ENCODE results near the gene SUFU. TPM values are rescaled to one million over a fixed set of nuclear protein-coding genes. Genes with fewer than 3 reads are reported as not detected.
A peak's percentile ranks its signal among the peaks of the same experiment; 100 is the strongest.

The SUFU gene
- total RNA-seq, 1 donor from 2014 or later: 19.9 TPM

DNA sequence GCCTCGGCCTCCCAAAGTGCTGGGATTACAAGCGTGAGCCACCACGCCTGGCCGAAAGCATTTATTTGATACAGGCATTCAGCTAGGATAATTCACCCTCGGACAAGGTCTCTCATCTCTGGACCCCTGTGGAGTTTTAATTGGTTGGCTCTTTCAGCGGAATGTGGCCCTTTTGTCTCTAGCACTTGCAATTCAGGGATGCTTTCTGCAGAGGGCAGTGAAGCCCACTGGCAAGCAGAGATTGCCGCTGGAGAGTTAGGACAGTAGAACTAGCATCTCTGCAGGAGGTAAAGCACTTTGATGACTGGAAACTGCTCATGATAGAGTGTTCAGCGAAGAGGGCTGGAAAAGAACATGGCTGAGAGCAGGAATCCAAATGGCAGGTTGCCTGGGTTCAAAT lies 62.0 kb downstream of the SUFU start:
- Mint-ChIP-seq H3K27me3 (ENCODE audit: unreplicated experiment) (peaks cover 4% of the 10 kb centered on the region), H3K27ac (ENCODE audit: unreplicated experiment) (no peak overlapping the region), H3K4me1 (ENCODE audit: low read depth, unreplicated experiment) (peaks cover 12% of the 10 kb centered on the region), H3K4me3 (ENCODE audit: unreplicated experiment) (no peak overlapping the region), H3K36me3 (ENCODE audit: unreplicated experiment) (no peaks in the 10 kb centered on the region), H3K9me3 (ENCODE audit: unreplicated experiment) (no peaks in the 10 kb centered on the region)
- TF ChIP-seq, protein P1, sequence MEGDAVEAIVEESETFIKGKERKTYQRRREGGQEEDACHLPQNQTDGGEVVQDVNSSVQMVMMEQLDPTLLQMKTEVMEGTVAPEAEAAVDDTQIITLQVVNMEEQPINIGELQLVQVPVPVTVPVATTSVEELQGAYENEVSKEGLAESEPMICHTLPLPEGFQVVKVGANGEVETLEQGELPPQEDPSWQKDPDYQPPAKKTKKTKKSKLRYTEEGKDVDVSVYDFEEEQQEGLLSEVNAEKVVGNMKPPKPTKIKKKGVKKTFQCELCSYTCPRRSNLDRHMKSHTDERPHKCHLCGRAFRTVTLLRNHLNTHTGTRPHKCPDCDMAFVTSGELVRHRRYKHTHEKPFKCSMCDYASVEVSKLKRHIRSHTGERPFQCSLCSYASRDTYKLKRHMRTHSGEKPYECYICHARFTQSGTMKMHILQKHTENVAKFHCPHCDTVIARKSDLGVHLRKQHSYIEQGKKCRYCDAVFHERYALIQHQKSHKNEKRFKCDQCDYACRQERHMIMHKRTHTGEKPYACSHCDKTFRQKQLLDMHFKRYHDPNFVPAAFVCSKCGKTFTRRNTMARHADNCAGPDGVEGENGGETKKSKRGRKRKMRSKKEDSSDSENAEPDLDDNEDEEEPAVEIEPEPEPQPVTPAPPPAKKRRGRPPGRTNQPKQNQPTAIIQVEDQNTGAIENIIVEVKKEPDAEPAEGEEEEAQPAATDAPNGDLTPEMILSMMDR (IDR thresholded peaks at IDR 0.05; ENCODE audit: partially characterized antibody, unreplicated experiment): no peak
- no peak for DNase-seq

DNA sequence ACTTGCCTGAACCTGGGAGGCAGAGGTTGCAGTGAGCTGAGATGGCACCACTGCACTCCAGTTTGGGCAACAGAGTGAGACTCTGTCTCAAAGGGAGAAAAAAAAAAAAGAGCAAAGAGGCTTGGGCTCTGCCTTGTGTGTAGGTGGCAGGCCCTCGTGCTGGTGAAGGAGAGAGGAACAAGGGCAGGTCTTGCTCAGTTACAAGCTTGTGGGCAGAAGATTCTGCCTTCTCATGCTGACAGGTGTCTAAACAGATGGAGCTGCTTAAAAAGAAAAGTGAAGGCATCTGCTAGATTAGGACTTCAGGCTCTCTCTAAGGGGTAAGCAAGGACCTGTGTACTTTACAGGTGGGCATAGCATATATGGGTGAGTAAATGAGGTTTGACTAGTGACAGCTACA lies 75.0 kb downstream of the SUFU start:
- Mint-ChIP-seq H3K4me3 (ENCODE audit: unreplicated experiment) (no peak overlapping the region), H3K27me3 (ENCODE audit: unreplicated experiment) (no peaks in the 10 kb centered on the region), H3K36me3 (ENCODE audit: unreplicated experiment) (no peaks in the 10 kb centered on the region), H3K4me1 (ENCODE audit: low read depth, unreplicated experiment) (peaks cover 19% of the 10 kb centered on the region), H3K9me3 (ENCODE audit: unreplicated experiment) (peaks cover 3% of the 10 kb centered on the region), H3K27ac (ENCODE audit: unreplicated experiment) (no peak overlapping the region)
- TF ChIP-seq, protein P1 (IDR thresholded peaks at IDR 0.05; ENCODE audit: partially characterized antibody, unreplicated experiment): no peak
- DNase-seq: no peak

DNA sequence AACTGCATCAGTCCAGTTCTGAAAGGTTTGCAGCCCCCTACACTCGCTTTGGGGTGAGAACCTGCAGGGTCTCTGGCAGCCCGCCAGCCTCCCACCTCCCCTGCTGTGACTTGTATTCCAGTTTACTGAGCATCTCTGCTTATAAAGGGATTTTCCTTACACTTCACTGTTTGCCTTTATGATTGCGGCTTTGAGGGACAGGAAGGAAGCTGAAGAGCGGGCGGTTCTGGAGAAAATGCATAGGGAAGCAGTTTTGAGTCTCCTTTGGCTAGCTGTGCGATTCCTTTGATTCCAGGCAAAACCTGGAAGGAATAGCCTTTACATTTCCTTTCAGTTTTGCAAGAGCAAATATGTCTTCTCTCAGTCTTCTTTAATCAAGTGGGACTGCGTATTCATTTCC lies 75.6 kb downstream of the SUFU start:
- no peaks in the 10 kb centered on the region for H3K27me3 Mint-ChIP-seq (ENCODE audit: unreplicated experiment)
- H3K27ac Mint-ChIP-seq (ENCODE audit: unreplicated experiment): no peak overlapping the region
- H3K36me3 Mint-ChIP-seq (ENCODE audit: unreplicated experiment): no peaks in the 10 kb centered on the region
- H3K4me3 Mint-ChIP-seq (ENCODE audit: unreplicated experiment): no peak overlapping the region
- no peak for DNase-seq
- H3K4me1 Mint-ChIP-seq (ENCODE audit: low read depth, unreplicated experiment): peaks cover 19% of the 10 kb centered on the region
- peaks cover 4% of the 10 kb centered on the region for H3K9me3 Mint-ChIP-seq (ENCODE audit: unreplicated experiment)
- TF ChIP-seq, protein P1 (IDR thresholded peaks at IDR 0.05; ENCODE audit: partially characterized antibody, unreplicated experiment): no peak

DNA sequence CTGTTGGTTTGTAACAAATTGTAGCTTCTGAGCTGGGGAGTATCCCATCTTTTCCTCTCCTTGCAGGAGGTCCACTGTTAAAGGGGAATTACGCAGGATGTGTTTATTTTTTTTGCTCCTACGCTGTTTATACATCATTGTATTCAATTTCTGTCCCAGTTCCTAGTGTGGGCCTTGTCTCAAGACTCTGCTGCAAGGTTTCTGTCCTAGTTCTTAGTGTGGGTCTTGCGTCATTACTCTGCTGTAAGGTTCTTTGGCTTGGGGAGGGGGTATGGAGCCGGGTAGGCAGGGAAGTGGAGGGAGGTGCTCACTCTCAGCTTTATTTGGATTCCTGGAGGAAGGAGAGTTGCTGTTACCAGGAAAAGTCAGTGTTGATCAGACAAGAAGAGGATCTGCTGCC lies 76.5 kb downstream of the SUFU start:
- peaks cover 5% of the 10 kb centered on the region for H3K9me3 Mint-ChIP-seq (ENCODE audit: unreplicated experiment)
- H3K36me3 Mint-ChIP-seq (ENCODE audit: unreplicated experiment): no peaks in the 10 kb centered on the region
- DNase-seq: no peak
- peaks cover 19% of the 10 kb centered on the region for H3K4me1 Mint-ChIP-seq (ENCODE audit: low read depth, unreplicated experiment)
- H3K27ac Mint-ChIP-seq (ENCODE audit: unreplicated experiment): peak overlapping the region; percentile 2
- TF ChIP-seq, protein P1 (IDR thresholded peaks at IDR 0.05; ENCODE audit: partially characterized antibody, unreplicated experiment): no peak
- peak overlapping the region; percentile 47 for H3K4me3 Mint-ChIP-seq (ENCODE audit: unreplicated experiment)
- H3K27me3 Mint-ChIP-seq (ENCODE audit: unreplicated experiment): no peaks in the 10 kb centered on the region

DNA sequence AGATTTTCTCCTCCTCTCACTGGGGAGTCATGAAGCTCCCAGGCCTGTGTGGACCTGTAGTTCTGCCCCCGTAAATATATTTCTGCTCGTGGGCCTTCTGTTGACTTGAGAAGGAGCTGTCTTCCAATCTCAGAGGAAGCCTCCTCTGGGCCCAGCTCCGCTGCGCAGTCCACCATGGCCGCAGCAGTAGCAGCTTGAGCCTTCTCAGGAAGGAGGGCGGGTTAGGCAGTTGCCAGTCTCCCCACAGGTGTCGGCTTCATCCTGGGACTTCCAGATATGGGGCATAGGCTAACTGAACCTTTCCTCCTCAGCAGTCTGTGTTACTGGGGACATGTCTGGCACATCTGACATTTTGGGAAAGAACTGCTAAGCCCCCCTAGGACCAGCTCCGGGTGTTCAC lies 77.6 kb downstream of the SUFU start:
- Mint-ChIP-seq H3K27ac (ENCODE audit: unreplicated experiment) (no peak overlapping the region), H3K4me1 (ENCODE audit: low read depth, unreplicated experiment) (peaks cover 19% of the 10 kb centered on the region), H3K27me3 (ENCODE audit: unreplicated experiment) (no peaks in the 10 kb centered on the region), H3K4me3 (ENCODE audit: unreplicated experiment) (no peak overlapping the region), H3K36me3 (ENCODE audit: unreplicated experiment) (no peaks in the 10 kb centered on the region), H3K9me3 (ENCODE audit: unreplicated experiment) (peaks cover 5% of the 10 kb centered on the region)
- TF ChIP-seq, protein P1 (IDR thresholded peaks at IDR 0.05; ENCODE audit: partially characterized antibody, unreplicated experiment): no peak
- DNase-seq: no peak
